Breast epithelium (tissue), 3 donors: ENCODE results near the gene GMDS.

Experiments
- POLR2AphosphoS5 ChIP-seq, 3 donors: sonication (generic); formaldehyde crosslinking; IDR thresholded peaks; one replicate each; pipeline ENCODE4 v1.6.1; 2017; ENCODE audit warnings: antibody characterized with exemption in 3 of 3
- TF ChIP-seq, protein P1 (sequence below), 3 donors: fragments of 450-650 bp; IDR thresholded peaks; one replicate each; pipeline ENCODE4 v1.5.1; 2016 to 2017; ENCODE audit warnings: antibody characterized with exemption in 3 of 3, mild to moderate bottlenecking in 3 of 3, moderate library complexity in 3 of 3

DNA sequence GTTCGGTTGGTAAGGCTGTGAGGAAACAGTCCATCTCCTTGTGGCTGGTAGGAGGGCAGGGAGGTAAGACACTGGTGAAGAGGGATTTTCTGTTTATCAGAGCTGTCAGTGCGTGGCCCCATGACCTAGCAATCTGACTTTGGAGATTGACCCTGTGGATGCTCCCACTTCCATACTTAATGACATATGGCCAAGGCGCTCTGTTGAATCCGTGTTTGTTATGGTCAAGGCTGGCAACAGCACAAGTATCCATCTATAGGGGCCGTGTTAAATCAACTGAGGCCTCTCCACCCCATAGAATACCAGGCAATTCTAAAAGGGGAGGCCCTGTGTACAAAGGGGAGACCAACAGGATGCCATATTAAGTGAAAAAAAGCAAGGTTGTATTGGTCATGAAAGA, 661.3 kb downstream of the GMDS start:
- TF ChIP-seq, protein P1, sequence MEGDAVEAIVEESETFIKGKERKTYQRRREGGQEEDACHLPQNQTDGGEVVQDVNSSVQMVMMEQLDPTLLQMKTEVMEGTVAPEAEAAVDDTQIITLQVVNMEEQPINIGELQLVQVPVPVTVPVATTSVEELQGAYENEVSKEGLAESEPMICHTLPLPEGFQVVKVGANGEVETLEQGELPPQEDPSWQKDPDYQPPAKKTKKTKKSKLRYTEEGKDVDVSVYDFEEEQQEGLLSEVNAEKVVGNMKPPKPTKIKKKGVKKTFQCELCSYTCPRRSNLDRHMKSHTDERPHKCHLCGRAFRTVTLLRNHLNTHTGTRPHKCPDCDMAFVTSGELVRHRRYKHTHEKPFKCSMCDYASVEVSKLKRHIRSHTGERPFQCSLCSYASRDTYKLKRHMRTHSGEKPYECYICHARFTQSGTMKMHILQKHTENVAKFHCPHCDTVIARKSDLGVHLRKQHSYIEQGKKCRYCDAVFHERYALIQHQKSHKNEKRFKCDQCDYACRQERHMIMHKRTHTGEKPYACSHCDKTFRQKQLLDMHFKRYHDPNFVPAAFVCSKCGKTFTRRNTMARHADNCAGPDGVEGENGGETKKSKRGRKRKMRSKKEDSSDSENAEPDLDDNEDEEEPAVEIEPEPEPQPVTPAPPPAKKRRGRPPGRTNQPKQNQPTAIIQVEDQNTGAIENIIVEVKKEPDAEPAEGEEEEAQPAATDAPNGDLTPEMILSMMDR (IDR thresholded peaks at IDR 0.05), result no peak
- TF ChIP-seq POLR2AphosphoS5 (IDR thresholded peaks at IDR 0.05), result no peak
